ENCODE measurements around the gene AUTS2. TPM values are rescaled to one million over a fixed set of nuclear protein-coding genes. Genes with fewer than 3 reads are reported as not detected.

Gene AUTS2
- total RNA-seq, 1 donor from 2014 or later = 1.2 TPM

- DNase-seq = no peak
These were observed 224.1 kb downstream of the AUTS2 start for GRCh38 chr7:69822386-69822785.

- DNase-seq = no peak
These were observed 225.0 kb downstream of the AUTS2 start for GRCh38 chr7:69823151-69823744.

DNA sequence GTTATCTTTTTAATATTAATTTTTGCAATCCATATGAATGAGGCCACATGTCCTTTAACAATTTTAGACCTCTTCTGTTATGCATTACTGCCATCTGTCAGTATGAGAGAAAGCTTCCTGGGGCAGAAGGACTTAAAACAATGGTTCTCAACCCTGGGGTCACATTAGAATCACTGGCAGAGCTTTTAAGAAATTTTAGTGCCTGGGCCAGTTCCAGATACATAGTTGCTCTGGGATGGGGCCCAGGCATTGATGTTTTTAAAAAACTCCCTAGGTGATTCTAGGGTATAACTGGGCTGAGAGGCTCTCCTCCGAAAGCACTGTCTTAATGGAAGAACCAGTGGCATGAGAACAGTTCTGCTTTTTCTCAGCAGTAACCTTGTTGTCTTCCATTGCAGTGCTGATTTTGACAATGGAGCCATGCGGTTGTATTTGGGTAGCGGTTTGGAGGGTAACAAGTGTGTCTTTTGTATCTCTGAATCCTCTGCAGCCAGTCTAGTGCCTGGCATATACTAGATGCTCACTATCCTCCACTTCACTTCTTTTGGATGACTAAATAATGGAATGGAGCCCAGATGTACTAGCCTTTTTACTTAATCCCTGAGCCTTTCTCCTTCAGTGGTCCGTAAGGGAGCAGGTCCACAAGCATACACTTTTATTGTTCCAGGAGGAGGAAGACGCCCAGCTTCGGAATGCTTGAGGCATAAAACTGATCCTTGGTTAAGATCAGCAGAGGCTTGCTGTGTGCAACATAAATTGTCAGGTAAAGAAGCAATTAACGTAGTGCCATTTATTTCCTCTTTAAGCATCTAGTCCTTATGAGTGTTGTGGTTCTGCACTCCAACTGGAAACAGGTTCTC, 227.1 kb downstream of the AUTS2 start:
- DNase-seq = no peak

- DNase-seq = no peak
These were observed 228.0 kb downstream of the AUTS2 start for GRCh38 chr7:69826283-69826682.

DNA sequence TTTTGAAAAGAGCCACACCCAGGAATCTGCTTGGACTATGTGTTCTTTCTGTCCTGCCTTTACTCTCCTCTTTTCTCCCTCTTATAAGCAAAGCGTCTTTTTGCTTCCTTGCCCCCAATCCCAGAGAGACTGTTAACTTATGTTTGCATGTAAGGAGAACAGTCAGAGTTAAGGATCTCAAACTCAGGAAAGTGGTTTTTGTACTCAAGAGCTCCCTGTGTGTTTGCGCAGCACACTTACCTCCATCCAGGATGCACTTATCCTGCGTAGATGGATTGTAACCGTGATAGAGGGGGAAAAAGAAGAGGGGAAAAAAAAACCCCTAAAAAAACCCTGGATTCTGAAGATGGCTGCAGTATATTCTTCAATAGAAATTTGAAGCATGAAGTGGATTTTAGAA, 228.9 kb downstream of the AUTS2 start:
- no peak for DNase-seq

GRCh38 chr7:69827558-69827957, 229.3 kb downstream of the AUTS2 start:
- DNase-seq = no peak

DNA sequence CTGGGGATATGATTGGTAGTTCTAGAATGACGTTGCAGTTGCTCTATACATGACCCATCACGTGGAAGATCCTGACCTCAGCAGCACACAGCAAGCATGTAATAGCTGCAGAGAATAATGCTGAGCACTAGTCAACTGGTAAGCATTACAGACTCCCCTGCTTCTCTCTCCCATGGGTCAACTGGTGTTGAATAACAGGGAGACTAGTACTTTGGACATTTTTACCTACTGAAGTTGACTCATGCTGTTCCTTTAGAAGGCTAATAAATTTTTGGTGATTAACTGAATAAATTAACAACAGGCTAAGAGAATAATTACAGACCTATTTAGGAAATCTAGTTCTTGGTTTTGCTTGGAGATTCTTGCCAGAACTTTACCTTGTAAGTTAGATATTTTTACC, 234.1 kb downstream of the AUTS2 start:
- DNase-seq = no peak

- DNase-seq = no peak
These were observed 235.7 kb downstream of the AUTS2 start for GRCh38 chr7:69833964-69834363.

DNA sequence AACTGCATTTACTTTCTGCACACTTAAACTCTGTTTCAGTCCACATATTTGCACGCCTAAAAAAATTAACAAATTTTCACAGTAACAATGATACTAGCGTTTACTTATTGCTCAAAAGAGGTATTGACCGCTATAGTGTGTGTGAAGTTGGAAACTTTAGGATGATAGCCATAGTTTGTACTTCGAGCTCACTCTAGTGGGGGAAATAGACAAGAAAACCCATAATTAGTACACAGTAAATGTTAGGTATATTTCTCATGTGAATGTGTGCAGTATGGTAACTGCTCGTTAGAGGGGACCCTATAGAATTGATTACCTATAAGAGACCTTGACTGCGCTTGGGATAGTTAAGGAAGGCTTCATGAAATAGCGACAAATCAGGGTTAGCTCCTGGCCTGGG, 238.4 kb downstream of the AUTS2 start:
- DNase-seq = no peak

DNA sequence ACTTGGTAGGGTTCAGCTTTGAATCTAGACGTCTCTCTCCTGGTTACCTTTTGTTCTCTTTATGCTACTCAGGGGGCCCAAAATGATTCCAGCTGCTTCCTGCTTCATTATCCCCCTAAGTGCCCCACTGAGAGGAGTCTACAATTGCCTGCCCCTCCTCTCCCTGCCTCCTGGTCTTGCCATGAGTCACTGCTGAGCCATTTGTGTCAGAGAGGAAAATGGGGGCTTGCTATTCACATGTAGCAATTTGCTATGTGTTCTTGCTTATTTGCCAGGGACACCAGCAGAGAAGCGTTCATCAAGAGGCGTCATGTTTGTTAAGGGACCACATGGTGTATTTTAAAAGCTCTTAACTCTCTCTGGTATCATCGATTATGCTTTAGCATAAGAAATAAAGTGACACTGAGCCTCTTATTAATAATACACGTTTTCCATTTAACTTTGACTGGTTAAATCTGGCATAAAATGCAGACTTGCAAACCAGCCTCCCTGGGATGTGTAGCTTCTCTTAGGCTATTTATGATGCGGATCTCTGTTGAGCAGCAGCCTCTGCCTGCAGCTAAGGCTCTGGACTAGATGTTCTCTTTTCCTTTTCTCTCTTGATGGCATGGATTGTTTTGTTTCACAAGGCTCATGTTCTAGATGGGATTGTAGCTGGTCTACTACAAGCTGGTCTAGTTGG, 239.3 kb downstream of the AUTS2 start:
- no peak for DNase-seq

- DNase-seq = no peak
These were observed 241.5 kb downstream of the AUTS2 start for GRCh38 chr7:69839782-69840181.

DNA sequence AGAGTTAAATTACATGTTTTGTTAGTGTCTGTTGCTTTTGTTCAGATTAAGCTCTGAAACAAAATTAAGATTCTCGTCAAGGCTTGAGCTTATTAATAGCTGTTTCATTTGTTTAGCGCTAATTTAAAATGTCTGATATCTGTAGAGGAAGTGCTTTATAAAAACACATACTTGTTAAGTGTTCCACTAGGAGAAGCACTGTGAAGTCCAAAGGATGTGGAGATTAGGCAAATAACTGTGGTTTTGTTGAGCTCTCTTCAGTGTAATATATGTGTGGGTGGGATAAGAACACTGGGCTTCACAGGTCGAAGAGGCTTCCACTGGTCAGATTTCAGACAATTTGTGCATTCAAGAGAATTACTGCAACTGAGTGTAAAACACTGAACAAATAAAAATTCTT, 242.0 kb downstream of the AUTS2 start:
- DNase-seq = no peak

DNA sequence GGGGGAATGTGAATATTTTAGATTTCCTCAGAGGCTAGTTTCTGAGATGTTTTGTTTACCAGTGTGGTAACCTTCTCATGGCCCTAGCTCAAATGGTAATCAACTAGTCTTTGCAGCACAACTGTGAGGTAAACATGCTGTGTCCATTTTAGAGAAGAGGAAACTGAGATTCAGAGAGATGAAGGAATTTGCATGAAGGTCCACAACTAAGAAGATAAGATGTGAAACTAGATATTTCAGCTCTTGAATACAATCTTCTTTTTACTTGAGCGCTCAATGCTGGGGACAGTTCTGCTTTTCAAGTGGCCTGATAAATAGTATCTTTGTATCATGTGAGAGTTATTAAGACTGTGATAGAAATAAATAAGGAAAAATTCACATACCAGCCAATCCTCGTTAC, 245.4 kb downstream of the AUTS2 start:
- no peak for DNase-seq

DNA sequence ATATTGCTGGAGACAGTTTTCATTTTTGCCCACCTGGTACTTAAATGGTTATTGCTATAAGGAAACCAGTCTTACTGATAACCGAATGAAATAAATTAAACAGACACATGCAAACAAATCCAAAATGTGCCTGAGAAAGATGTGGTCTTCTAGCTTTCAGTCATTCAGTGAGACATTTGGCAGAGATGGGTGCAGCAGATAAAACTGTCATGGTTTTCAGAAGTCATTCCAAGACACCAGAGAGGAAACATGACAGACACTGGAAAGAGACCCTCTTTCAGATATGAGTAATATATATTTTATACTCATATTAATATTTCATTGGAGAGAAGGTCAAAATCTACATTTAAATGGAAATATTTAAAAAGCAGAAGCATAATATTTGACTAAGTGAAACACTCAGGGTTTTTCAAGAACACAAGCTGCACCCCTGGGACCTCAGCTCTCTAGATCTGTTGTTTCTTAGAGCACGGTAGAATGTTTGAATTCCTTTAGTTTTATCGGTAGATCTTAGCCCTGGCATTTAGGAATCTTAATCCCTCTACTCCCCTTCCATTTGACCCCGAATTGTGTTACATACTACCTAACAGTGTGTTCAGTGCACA, 246.1 kb downstream of the AUTS2 start:
- no peak for DNase-seq

- DNase-seq = no peak
These were observed 247.6 kb downstream of the AUTS2 start for GRCh38 chr7:69845721-69846495.

DNA sequence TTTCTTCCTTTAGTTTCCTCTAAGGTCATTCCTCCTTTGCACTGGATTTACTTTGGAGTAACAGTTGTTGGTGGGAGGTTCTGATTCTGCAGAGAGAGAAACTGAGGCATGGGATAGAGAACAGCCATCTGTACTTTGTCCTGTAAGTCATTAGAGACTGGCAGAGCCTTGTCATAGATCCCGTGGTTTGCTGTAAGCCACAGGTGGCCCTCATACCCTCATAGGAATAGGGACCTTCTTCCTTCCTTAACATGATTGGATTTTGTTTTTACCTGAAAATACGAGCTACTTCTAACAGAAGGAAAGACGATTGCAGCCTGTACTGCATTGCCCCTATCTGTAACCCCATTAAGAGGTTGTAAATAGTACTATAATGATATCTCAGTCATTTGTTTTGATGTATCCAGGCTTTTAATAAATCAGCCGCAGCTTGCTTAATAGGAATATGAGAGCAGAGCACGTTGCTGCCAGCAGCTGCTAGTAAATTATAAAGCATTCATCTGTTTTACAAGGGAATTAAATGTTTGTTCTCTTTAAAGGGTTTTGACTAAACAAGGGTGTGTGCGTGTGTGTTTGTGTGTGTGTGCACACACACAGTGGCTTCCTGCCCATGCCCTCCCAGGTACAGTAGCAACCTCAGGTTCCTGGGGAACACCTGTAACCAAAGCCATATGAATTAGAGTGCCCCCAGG, 249.8 kb downstream of the AUTS2 start:
- no peak for DNase-seq

DNA sequence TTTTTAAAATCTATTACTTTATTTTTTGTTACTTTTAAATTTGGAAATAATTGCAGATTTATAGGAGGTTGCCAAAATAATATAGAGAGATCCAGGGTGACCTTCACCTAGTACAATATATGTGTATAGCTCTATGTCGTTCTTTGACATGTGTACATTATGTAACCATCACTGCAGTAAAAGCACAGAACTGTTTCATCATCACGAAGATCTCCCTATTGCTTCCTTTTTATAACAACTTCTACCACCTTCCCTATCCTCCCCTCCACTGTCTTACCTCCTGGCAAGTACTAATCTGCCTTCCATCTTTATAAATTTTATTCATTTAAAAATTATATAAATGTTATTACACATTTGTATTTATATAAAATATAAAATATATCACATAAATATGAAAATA, 251.0 kb downstream of the AUTS2 start:
- no peak for DNase-seq

DNA sequence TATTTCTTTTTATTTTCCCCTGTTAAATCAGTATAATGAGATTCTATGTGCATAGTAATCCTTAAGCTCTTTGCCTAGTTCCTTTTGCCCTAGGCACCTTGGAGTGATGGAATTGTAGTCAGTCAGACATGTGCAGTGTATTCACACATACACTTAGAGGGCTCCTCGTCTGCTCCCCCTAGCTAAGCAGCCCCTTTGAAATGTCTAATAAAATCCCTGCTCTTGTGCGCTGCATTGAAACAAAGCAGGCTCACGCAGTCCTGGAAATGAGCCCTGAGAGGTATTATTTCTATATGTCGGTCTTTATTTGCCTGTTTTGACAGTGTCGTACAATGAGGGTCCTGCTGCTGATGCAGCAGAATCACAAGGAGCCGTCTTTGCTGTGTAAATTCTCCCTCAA, 258.7 kb downstream of the AUTS2 start:
- no peak for DNase-seq

- DNase-seq = no peak
These were observed 260.2 kb downstream of the AUTS2 start for GRCh38 chr7:69858471-69858870.

DNA sequence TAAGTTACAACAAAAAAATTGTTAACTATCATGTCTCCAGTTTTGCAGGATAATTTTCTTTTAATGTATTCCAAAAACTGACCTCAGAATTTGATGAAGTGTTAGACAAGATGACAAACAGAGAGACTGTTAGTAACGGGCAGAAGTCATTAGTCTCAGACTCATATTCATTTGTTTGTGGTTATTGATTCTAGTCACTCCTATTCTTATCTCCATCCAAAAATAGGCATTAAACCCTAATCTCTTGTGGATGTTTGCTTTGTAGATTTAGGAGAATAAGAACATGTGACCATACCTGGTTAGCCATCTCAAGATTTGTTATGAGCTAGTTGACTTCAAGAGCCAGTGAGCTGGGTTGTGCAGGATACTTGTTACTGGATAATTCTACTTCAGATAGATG, 261.1 kb downstream of the AUTS2 start:
- DNase-seq = no peak

- no peak for DNase-seq
These were observed 262.2 kb downstream of the AUTS2 start for GRCh38 chr7:69860486-69860885.

Data from dermis blood vessel endothelial cell (primary cell).